ENCODE results near the gene GANAB.
A peak's percentile ranks its signal among the peaks of the same experiment; 100 is the strongest.

The GANAB gene

DNA sequence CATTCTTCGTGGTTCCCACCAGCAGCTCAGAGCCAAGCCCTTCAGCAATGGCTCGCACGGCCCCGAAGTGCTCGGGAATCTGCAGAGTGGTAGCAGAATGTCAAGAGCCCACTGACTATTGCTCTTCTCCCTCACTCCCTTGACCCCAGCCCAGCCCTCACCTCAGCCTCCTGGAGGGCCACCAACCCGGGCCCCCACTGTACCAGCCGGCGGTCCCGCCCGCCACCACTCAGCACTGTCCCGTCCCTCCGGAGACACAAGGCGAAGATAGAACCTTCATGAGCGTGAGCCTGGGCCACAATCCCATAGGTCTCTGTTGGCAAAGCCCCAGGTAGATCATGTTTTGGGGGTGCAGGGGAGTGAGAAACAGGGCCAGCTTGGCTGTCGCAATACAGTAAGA lies 40.5 kb downstream of the GANAB start:
- no peaks in the 10 kb centered on the region for H3K27me3 Mint-ChIP-seq
- no peak overlapping the region for H3K4me3 Mint-ChIP-seq
- no peak overlapping the region for H3K27ac Mint-ChIP-seq
- H3K36me3 Mint-ChIP-seq (ENCODE audit: low read depth): peaks cover 97% of the 10 kb centered on the region
- no peaks in the 10 kb centered on the region for H3K9me3 Mint-ChIP-seq
- H3K4me1 Mint-ChIP-seq (ENCODE audit: low read depth): peaks cover 66% of the 10 kb centered on the region
- intact Hi-C loops (cut with micrococcal nuclease): no loop called here

DNA sequence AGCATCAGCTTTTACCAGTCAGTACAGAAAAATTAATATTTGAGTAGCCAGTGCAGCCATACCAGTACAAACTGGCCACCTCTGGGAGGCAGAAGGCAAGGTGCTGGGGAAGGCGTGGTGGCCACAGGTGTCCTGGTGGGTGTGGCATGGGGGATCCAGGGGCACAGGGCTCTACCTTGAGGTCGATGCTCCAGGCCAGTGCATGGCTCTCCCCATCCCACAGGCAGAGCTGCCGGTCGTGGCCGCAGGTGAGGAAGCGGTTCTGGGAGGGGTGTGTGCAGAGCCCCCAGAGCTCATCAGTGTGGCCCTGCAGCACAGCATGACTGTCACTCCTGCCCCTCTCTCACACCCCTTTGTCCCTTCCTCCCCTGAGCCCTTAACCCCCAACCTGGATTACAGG lies 40.9 kb downstream of the GANAB start:
- peaks cover 63% of the 10 kb centered on the region for H3K4me1 Mint-ChIP-seq (ENCODE audit: low read depth)
- intact Hi-C loops (cut with micrococcal nuclease): no loop called here
- no peak overlapping the region for H3K4me3 Mint-ChIP-seq
- no peaks in the 10 kb centered on the region for H3K9me3 Mint-ChIP-seq
- H3K36me3 Mint-ChIP-seq (ENCODE audit: low read depth): peaks cover 97% of the 10 kb centered on the region
- no peaks in the 10 kb centered on the region for H3K27me3 Mint-ChIP-seq
- no peak overlapping the region for H3K27ac Mint-ChIP-seq

DNA sequence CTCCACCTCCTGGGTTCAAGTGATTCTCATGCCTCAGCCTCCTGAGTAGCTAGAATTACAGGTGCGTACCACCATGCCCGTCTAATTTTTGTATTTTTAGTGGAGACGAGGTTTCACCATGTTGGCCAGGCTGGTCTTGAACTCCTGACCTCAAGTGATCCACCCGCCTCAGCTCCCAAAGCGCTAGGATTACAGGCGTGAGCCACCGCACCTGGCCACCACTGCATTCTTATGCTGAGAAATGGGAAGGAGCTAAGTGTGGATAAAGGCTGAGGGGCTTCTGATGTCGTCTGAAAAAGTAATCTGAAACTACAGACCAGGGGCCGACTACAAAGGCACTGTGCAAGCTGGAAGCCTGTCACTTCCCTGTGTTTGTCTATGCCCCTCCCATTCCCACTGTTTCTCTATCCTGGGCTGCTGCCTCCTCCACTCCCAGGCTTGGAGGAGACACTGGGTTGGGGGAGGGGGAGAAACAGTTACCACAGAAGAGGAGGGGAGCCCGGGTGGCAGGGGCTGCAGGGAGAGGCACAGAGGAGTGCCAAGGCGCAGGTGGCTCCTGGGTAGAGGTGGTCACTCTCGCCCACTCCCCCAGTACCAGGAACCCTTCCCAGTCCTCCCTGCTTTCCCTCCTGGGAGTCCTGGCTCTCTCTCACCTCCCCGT lies 41.8 kb downstream of the GANAB start:
- intact Hi-C loops (cut with micrococcal nuclease): no loop called here
- Mint-ChIP-seq H3K9me3 (no peaks in the 10 kb centered on the region), H3K36me3 (ENCODE audit: low read depth) (peaks cover 97% of the 10 kb centered on the region), H3K27ac (peak overlapping the region; percentile 21), H3K4me3 (no peak overlapping the region), H3K27me3 (no peaks in the 10 kb centered on the region), H3K4me1 (ENCODE audit: low read depth) (peaks cover 63% of the 10 kb centered on the region)

DNA sequence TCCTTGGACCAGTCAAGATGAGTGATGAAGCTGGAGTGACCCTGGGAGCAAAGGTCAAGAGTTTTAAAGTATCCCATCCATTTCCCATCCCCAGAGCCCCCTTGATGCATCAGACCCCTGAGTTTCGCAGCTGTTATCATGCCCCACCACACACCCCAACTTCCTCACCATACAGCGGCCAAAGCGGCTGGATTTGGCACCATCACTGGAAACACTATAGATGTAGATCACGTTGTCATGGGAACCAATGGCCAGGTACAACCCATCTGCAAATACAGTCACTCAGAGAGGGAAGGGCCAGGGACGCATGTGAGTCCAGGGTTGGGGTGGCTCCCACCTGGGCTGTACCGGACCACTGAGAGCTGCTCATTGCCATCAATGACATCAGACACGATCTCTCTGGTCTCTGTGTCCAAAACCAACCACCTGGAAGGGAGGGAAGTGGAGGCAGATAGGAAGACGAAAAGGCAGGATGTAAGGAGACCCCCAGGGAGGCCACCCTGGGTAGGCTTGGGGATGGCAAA lies 42.6 kb downstream of the GANAB start:
- peaks cover 65% of the 10 kb centered on the region for H3K4me1 Mint-ChIP-seq (ENCODE audit: low read depth)
- H3K36me3 Mint-ChIP-seq (ENCODE audit: low read depth): peaks cover 97% of the 10 kb centered on the region
- H3K27ac Mint-ChIP-seq: no peak overlapping the region
- H3K9me3 Mint-ChIP-seq: no peaks in the 10 kb centered on the region
- no peaks in the 10 kb centered on the region for H3K27me3 Mint-ChIP-seq
- intact Hi-C loops (cut with micrococcal nuclease): no loop called here
- no peak overlapping the region for H3K4me3 Mint-ChIP-seq

DNA sequence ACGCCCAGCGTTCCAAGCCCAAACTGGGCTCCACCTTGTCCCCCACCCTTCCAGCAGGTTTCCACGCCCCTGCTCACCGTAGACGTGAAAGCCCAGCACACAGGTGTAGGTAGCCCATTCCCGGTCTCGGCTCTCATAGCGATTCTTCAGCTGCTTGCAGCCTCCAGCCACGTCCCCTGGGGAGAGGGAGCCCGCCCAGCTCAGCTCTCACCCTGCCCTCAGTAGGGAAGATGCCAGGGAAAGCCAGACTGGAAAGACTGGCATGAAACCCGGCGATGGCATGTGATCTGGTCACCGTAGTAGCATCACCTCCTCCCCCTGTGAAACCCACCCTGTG lies 43.4 kb downstream of the GANAB start:
- Mint-ChIP-seq H3K4me1 (ENCODE audit: low read depth) (peaks cover 65% of the 10 kb centered on the region), H3K27ac (peak overlapping the region; percentile 90), H3K27me3 (no peaks in the 10 kb centered on the region), H3K4me3 (peak overlapping the region; percentile 85), H3K9me3 (no peaks in the 10 kb centered on the region), H3K36me3 (ENCODE audit: low read depth) (peaks cover 97% of the 10 kb centered on the region)
- intact Hi-C loops (cut with micrococcal nuclease): no loop called here

DNA sequence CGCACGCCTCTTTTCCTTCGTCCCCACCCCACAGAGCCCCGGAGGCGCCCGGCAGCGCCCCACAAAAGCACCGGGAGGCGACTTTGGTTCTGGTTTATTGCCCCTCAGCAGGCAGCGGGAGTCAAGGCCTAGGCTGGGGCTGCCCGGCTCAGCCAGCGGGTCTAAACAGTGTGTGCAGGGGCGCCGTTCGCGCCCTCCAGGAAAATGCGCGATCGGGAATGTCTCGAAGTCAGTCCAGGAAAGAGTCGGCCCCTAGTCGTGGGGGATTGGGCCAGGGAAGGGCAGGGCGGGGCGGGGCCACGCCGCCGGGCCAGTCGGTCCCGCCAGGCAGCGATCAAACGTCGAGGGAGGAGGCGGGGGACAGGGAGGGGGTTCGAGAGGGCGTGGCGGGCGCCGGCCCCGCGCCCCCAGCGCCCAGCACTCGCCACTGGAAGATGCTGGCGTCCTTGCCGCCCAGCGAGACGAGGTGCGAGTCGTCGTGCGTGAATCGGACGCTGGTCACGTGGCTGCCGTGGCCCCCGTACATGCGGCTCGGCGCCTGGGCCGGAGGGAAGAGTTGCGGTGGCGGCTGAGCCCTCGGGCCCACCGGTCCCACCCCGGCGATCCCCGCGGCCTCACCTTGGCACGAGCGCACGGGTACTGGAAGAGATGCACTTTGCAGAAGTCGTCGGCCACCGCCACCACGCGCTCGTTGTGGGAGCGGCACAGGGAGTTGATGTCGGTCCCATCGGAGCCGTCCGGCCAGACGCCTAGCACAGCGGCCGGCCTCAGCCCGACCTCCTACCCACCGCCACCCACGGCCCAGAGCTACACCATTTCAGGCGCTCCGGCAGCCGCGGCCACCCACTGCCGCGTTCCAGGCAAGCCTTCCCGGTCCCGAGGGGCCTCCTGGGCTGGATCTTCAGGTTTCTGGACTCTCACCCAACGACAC lies 44.0 kb downstream of the GANAB start:
- peaks cover 97% of the 10 kb centered on the region for H3K36me3 Mint-ChIP-seq (ENCODE audit: low read depth)
- no peaks in the 10 kb centered on the region for H3K27me3 Mint-ChIP-seq
- H3K4me3 Mint-ChIP-seq: peak overlapping the region; percentile 85
- H3K27ac Mint-ChIP-seq: peak overlapping the region; percentile 90
- intact Hi-C loops (cut with micrococcal nuclease): no loop called here
- H3K4me1 Mint-ChIP-seq (ENCODE audit: low read depth): peaks cover 65% of the 10 kb centered on the region
- H3K9me3 Mint-ChIP-seq: no peaks in the 10 kb centered on the region

DNA sequence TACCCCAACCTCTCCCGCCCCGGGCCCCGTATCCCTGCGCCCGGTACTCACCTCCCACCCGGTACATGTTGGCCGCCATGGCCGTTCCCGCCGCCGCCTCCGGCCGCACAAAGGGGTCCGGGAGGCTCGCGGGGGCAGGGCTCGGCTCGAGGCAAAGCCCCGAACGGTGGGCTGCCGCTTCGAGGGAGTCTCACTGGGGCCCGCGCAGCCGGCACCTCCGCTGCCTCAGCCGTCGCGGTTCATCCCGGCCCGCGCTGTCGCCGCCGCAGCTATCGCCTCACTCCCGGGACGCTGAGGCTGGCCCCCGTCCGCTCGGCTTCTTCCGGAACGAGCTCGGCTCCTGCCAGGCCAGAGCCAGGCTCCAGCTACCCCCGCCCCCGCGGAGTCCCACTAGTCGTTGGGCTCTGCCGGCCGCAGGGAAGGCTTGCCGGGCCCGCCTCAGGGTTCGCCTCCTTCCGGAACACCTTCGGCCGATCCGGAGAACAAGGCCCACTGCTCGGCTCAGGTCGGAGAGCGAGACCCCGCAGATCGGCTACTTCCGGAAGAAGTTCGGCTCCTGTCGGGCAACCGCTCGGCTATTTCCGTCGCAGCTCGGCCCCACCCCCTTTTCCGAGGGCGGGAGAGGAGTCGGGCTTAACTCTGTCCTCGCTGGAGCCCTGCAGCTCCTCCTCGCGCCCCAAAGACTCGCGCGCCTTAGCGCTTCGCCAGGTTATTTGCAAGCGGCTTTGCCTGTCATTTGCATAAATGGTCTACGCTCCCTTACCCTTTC lies 44.9 kb downstream of the GANAB start, which contains the start of gene MTA2:
Gene MTA2, minus strand, starts transcription at position 494 of the 769 bp plus-strand sequence. Its CDS starts 415 bp downstream, at position 79.
- Mint-ChIP-seq H3K4me1 (ENCODE audit: low read depth) (peaks cover 72% of the 10 kb centered on the region), H3K9me3 (no peaks in the 10 kb centered on the region), H3K36me3 (ENCODE audit: low read depth) (peaks cover 97% of the 10 kb centered on the region), H3K27me3 (no peaks in the 10 kb centered on the region), H3K4me3 (peak within 1 kb of the TSS; percentile 85), H3K27ac (peak within 1 kb of the TSS; percentile 90)
- intact Hi-C loops (cut with micrococcal nuclease): loop anchor here (1.0 kb wide), 1 partner anchor 45 kb away; the partner anchor contains the start of gene GANAB

DNA sequence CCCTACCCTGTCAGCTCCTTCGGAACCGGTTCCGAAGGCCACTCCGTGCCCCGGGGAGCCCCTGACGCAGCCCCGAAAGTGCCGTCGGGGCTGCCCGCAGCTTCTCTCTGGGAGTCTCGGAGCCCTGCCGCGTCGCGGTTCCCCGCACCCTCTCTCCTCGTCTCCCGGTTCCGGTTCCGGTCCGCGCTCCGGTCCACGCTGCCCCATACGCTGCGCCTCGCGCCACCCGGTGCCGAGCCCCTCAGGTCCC lies 45.4 kb downstream of the GANAB start:
- H3K4me3 Mint-ChIP-seq: peak overlapping the region; percentile 85
- H3K36me3 Mint-ChIP-seq (ENCODE audit: low read depth): peaks cover 97% of the 10 kb centered on the region
- peak overlapping the region; percentile 90 for H3K27ac Mint-ChIP-seq
- no peaks in the 10 kb centered on the region for H3K9me3 Mint-ChIP-seq
- peaks cover 74% of the 10 kb centered on the region for H3K4me1 Mint-ChIP-seq (ENCODE audit: low read depth)
- intact Hi-C loops (cut with micrococcal nuclease): loop anchor here (1.0 kb wide), 1 partner anchor 45 kb away; the partner anchor contains the start of gene GANAB
- no peaks in the 10 kb centered on the region for H3K27me3 Mint-ChIP-seq

DNA sequence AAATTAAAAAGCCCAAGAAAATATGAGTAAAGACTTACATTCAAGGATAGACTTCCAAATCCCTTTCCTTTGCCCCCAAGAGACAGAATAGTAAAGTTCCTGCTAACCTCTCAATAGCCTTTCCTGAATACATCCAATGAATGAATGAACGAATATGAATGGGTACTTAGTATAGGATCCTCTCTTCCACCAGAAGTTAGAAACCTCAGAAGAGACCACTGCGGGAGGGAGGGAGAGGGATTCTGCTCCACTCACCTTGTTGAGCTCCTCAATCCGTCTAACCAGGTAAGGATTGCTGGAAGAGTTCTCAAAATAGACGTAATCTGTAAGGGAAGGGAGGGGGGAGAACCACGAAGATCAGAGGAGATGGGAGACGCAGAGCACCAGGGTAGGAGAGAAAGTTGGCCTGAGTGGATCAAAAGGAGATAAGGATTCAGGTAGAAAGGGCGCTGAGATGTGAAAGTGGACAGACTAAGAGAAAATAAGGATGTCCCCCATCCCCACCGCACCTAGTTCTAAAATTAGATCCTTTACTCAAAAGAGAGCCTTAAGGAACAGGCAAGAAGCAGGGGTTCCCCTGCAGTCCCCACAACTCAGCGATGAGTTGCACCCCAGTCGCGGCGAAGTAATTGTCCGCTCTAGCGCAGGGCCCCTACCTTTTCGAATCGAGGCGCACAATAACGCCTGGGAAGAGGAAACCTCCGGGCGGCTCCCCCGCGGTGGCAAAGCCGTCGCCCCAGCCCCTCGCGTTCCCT lies 45.9 kb downstream of the GANAB start:
- no peaks in the 10 kb centered on the region for H3K9me3 Mint-ChIP-seq
- peaks cover 97% of the 10 kb centered on the region for H3K36me3 Mint-ChIP-seq (ENCODE audit: low read depth)
- no peaks in the 10 kb centered on the region for H3K27me3 Mint-ChIP-seq
- H3K4me3 Mint-ChIP-seq: peak overlapping the region; percentile 85
- H3K27ac Mint-ChIP-seq: peak overlapping the region; percentile 90
- intact Hi-C loops (cut with micrococcal nuclease): loop anchor here (1.0 kb wide), 1 partner anchor 46 kb away; the partner anchor contains the start of gene GANAB
- H3K4me1 Mint-ChIP-seq (ENCODE audit: low read depth): peaks cover 71% of the 10 kb centered on the region

DNA sequence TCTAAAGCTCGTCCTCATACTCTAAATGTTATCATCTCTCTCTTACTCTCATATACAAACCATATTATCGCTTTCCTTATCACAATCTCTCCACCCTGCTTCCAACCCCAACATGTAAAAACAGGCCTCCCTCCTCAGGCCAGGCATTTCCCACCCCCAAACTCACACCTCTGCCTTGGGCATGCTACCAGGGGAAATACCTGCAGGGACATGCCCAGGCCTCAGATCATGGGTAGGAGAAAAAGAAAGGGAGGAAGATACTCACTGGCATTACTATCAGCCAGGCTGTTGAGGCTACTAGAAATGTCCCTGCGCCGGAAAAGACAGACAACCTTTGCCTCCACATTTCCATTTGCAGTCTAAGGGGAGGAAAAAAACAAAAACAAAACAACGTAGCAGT lies 46.5 kb downstream of the GANAB start:
- intact Hi-C loops (cut with micrococcal nuclease): no loop called here
- peaks cover 64% of the 10 kb centered on the region for H3K4me1 Mint-ChIP-seq (ENCODE audit: low read depth)
- peak overlapping the region; percentile 85 for H3K4me3 Mint-ChIP-seq
- H3K27me3 Mint-ChIP-seq: no peaks in the 10 kb centered on the region
- peaks cover 97% of the 10 kb centered on the region for H3K36me3 Mint-ChIP-seq (ENCODE audit: low read depth)
- no peaks in the 10 kb centered on the region for H3K9me3 Mint-ChIP-seq
- H3K27ac Mint-ChIP-seq: peak overlapping the region; percentile 90

DNA sequence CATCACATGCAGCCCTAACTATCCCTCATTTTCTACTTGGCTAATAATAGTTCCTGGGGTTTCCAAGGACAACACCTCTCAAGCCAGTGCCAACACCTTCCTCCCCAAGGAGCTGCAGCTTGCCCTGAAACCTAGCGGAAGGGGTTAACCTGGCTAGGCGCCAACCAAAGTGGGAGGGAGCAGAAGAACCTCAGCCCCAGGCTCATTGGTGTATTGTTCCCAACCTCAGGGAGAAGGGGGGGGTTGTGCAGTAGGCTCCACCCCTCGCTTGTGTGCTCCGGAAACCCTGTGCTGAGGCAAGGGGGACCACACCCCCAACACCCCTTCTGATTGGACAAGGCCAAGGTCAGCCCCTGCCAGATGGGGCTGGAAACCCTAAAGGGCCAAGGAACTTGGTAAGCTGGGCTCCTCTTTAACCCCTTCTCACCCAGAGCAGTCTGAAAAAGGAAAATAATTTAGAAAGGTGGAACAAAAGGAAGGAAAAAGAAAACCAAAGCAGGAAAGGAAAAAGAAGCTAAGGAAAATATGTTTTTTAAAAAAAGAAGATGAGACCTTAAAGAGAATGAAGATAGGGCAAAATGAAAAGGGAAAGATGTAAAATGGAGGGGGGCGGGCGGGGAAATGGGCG lies 47.2 kb downstream of the GANAB start:
- Mint-ChIP-seq H3K4me3 (peak overlapping the region; percentile 85), H3K9me3 (no peaks in the 10 kb centered on the region), H3K27me3 (no peaks in the 10 kb centered on the region), H3K27ac (peak overlapping the region; percentile 90), H3K4me1 (ENCODE audit: low read depth) (peaks cover 64% of the 10 kb centered on the region), H3K36me3 (ENCODE audit: low read depth) (peaks cover 97% of the 10 kb centered on the region)
- intact Hi-C loops (cut with micrococcal nuclease): no loop called here

DNA sequence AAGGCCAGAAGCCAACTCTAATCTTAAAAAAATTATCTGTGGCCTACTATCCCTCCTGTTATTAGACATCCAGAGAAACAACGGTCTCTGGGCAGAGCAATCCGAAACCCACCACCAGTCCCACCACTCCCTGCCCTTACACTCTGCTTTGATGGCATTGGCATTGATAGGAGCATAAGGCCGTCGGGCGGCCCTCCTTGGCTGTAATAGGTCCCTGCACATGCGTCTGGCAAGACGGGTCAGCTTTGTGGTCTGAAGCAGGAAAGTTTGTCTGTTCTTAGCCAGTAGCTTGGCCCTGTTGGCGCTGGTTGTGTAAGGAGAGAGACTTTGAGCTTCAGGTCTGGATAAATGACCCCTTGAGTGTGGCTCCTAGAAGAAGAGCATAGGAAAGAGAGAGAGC lies 51.3 kb downstream of the GANAB start:
- intact Hi-C loops (cut with micrococcal nuclease): no loop called here
- Mint-ChIP-seq H3K4me3 (no peak overlapping the region), H3K4me1 (ENCODE audit: low read depth) (peaks cover 74% of the 10 kb centered on the region), H3K27me3 (no peaks in the 10 kb centered on the region), H3K36me3 (ENCODE audit: low read depth) (peaks cover 85% of the 10 kb centered on the region), H3K27ac (peak overlapping the region; percentile 97), H3K9me3 (no peaks in the 10 kb centered on the region)

Data from dendritic cell treated with granulocyte-macrophage colony-stimulating factor and Interleukin-4, amounts not matched to agents 40 ng/mL and 50 ng/mL, for 4 days (primary cell).